ENCODE results near the gene MYO16. TPM values are rescaled to one million over a fixed set of nuclear protein-coding genes. Genes with fewer than 3 reads are reported as not detected.

The MYO16 gene
- total RNA-seq, 2 donors from 2014 or later = 0.42 TPM; not detected in 1

DNA sequence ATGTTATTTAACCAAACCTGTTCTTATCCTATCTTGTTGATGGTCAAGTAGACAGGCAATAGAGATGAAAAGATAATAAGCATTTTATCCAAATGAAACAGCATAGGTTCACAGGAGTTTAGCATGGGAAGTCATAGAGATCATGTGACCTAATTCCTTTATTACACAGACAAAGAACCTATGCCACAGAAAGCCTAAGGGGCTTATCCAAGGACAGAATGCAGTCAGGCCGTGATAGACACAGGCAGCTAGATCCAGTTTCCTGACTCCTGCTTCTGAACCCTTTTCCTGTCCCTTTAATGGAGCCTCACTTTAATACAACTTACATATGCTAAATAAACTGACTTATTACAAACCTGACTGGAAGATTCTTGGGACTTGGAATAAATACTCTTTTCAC is 624.9 kb downstream of the MYO16 start:
- DNase-seq (ENCODE audit: low spot score) (no peak), ATAC-seq (ENCODE audit: insufficient number of reproducible peaks, low FRiP score, low read depth) (no peak)
- no peaks in the 10 kb centered on the region for H3K36me3 ChIP-seq
- no peaks in the 10 kb centered on the region for H3K27me3 ChIP-seq (replicated peaks; ENCODE audit: insufficient read depth)
- no peaks in the 10 kb centered on the region for H3K9me3 ChIP-seq
- no peak overlapping the region for H3K4me3 ChIP-seq
- no peak overlapping the region for H3K27ac ChIP-seq
- TF ChIP-seq, protein P1, sequence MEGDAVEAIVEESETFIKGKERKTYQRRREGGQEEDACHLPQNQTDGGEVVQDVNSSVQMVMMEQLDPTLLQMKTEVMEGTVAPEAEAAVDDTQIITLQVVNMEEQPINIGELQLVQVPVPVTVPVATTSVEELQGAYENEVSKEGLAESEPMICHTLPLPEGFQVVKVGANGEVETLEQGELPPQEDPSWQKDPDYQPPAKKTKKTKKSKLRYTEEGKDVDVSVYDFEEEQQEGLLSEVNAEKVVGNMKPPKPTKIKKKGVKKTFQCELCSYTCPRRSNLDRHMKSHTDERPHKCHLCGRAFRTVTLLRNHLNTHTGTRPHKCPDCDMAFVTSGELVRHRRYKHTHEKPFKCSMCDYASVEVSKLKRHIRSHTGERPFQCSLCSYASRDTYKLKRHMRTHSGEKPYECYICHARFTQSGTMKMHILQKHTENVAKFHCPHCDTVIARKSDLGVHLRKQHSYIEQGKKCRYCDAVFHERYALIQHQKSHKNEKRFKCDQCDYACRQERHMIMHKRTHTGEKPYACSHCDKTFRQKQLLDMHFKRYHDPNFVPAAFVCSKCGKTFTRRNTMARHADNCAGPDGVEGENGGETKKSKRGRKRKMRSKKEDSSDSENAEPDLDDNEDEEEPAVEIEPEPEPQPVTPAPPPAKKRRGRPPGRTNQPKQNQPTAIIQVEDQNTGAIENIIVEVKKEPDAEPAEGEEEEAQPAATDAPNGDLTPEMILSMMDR (IDR thresholded peaks at IDR 0.05) = no peak
- H3K4me1 ChIP-seq (ENCODE audit: control insufficient read depth in 1 of 2, low read depth in 2 of 2) = peaks cover 0 to 19% of the 10 kb centered on the region in 2 donors

DNA sequence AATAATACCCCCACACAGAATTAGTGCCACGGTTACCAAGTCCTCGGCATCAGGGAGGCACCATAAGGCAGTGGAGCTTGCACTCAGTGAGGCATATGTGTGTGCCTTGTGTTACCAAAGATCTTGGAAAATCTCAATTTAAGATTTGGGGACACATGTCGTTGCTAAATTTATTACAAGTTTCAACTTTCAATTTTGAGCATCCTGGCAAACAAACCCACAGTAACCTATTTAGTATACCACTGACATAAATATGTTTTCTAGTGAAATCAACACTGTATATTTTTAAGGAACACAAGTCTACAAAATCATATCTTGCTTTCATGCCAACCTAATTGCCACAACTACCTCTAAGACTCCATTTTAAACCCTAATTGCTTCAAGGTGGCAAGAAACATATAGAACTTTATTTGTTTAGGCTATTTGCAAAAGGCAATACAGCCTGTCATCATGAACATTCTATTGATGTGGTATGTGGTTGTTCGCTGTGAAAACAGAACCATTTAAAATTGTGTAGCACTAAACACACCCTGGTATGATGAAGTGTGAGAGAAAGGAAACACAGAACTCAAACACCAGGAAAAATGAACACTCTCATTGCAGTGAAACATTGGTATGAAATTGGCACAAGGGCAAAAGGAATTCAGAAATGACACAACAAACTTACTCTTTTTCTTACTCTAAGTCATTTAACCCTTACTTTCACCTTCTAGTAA is 625.9 kb downstream of the MYO16 start:
- no peak overlapping the region for H3K27ac ChIP-seq
- H3K27me3 ChIP-seq (replicated peaks; ENCODE audit: insufficient read depth) = no peaks in the 10 kb centered on the region
- no peaks in the 10 kb centered on the region for H3K9me3 ChIP-seq
- no peak overlapping the region for H3K4me3 ChIP-seq
- TF ChIP-seq, protein P1 (IDR thresholded peaks at IDR 0.05) = no peak
- ATAC-seq (ENCODE audit: insufficient number of reproducible peaks, low FRiP score, low read depth) (no peak), DNase-seq (ENCODE audit: low spot score) (no peak)
- no peaks in the 10 kb centered on the region for H3K36me3 ChIP-seq
- peaks cover 0 to 19% of the 10 kb centered on the region in 2 donors for H3K4me1 ChIP-seq (ENCODE audit: control insufficient read depth in 1 of 2, low read depth in 2 of 2)

DNA sequence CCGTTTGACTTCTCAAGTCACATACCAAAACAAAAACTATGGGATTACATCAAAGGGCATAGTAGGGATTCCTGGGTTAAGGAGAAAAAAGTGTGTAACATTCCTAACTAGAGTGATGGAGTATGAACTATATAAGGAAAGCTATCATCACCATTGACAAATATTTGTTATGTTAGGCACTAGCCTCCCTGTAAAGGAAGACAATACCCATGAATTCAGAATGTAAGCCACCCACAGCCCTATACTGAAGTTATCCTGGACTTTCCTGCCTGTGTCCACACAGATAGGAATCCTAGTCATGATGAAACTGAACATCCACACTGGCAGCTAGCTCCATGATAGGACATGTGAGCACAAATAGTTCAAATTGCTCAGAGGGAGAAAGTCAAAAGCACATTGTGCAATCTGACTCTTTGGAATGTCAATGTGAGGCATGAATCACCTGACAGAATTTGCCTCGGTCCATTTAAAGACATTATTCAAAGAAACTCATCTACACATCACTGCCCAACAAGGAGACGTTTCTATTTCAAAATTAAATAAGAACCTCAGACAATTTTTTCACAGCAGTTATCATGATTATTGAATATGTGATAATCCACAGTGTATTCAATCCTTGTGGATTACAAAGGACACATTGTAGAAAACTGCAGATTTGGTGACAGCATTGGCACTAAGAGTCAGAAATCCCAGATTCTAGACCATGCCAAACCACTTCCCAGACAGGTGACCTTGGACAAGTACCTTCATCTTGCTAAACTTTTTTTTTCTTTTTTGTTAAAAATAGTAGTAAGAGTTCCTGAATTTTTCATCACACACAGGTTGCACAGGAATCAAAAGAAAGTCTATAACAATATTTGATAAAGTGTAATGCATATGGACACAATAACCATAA is 627.7 kb downstream of the MYO16 start:
- Histone ChIP-seq H3K4me1 (ENCODE audit: control insufficient read depth in 1 of 2, low read depth in 2 of 2) (peaks cover 0 to 12% of the 10 kb centered on the region in 2 donors), H3K36me3 (no peaks in the 10 kb centered on the region), H3K27me3 (replicated peaks; ENCODE audit: insufficient read depth) (no peaks in the 10 kb centered on the region), H3K9me3 (no peaks in the 10 kb centered on the region), H3K4me3 (no peak overlapping the region), H3K27ac (peak overlapping the region; percentile 45 to 59)
- DNase-seq (ENCODE audit: low spot score) = no peak
- peak; percentile 95 for ATAC-seq (ENCODE audit: insufficient number of reproducible peaks, low FRiP score, low read depth)
- TF ChIP-seq, protein P1 (IDR thresholded peaks at IDR 0.05) = no peak

Data from thoracic aorta (tissue), 2 donors.